Camera-type eye (tissue), 1 donor: ENCODE results near the gene IGSF10. TPM values are rescaled to one million over a fixed set of nuclear protein-coding genes. Genes with fewer than 3 reads are reported as not detected.

Experiments
- total RNA-seq: library from RNA; depleted of rRNA; stranded (reverse); fragments of >200 nt; gene quantifications from one replicate; pipeline ENCODE4 v1.2.3, GENCODE V29; 2014

IGSF10 gene
- total RNA-seq: 36.2 TPM

GRCh38 chr3:151460774-151461450 lies at the start of gene IGSF10:
Gene IGSF10 (minus strand): TSS chr3:151461061. CDS start chr3:151458709, 2,352 bp downstream.

Other genes with a start within 250 kb of the IGSF10 start
- 4.9 TPM for gene P2RY14, start 182.5 kb downstream of the IGSF10 start, total RNA-seq
- gene GPR87, start 144.2 kb downstream of the IGSF10 start, total RNA-seq: 1.3 TPM
- gene P2RY13, start 131.5 kb downstream of the IGSF10 start, total RNA-seq: 0.55 TPM
- gene P2RY12, start 76.3 kb downstream of the IGSF10 start, total RNA-seq: 3.0 TPM